GM12878 (cell line): ENCODE data around the gene STARD13.

Experiments
- BCL3 ChIP-seq: IDR thresholded peaks from 2 replicates; pipeline ENCODE4 v1.6.1; 2011; ENCODE audit warnings: borderline replicate concordance, low read depth, mild to moderate bottlenecking, moderate library complexity, low read length; ENCODE audit not compliant: insufficient read depth, poor library complexity, severe bottlenecking
- CEBPZ ChIP-seq: fragments of 150-350 bp; IDR thresholded peaks from 2 replicates; pipeline ENCODE4 v1.6.1; 2016; ENCODE audit warnings: low read depth, low read length
- CTCF ChIP-seq, 3 experiments: IDR thresholded peaks in 2 of 3; conservative IDR thresholded peaks in 1 of 3; 2 replicates each; pipeline ENCODE4 v1.5.1; 2011; ENCODE audit warnings: low read depth in 3 of 3, low read length in 3 of 3, mild to moderate bottlenecking in 3 of 3, control low read depth in 2 of 3, moderate library complexity in 2 of 3, inconsistent platforms in 1 of 3, mixed read lengths in 1 of 3; ENCODE audit not compliant: control insufficient read depth in 2 of 3, insufficient read depth in 1 of 3; ENCODE audit errors: extremely low read depth in 1 of 3
- FOXK2 ChIP-seq: fragments of 450-650 bp; IDR thresholded peaks from 2 replicates; pipeline ENCODE4 v1.6.1; 2017; ENCODE audit warnings: mild to moderate bottlenecking, moderate library complexity
- GATAD2B ChIP-seq: fragments of 450-650 bp; conservative IDR thresholded peaks from 2 replicates; pipeline ENCODE4 v1.6.1; 2017; ENCODE audit warnings: low read depth, mild to moderate bottlenecking, moderate library complexity
- MYC ChIP-seq: IDR thresholded peaks from 2 replicates; pipeline ENCODE4 v1.6.1; 2011; ENCODE audit warnings: mild to moderate bottlenecking, low read length, moderate library complexity, inconsistent platforms; ENCODE audit not compliant: insufficient read depth, insufficient replicate concordance, insufficient read length, severe bottlenecking
- NRF1 ChIP-seq: conservative IDR thresholded peaks from 2 replicates; pipeline ENCODE4 v1.6.1; 2011; ENCODE audit warnings: mild to moderate bottlenecking, low read depth, low read length, improper control_type of control experiment
- POLR2AphosphoS5 ChIP-seq: IDR thresholded peaks from 2 replicates; pipeline ENCODE4 v1.6.1; 2011; ENCODE audit warnings: mild to moderate bottlenecking, low read length, inconsistent platforms
- RCOR1 ChIP-seq: conservative IDR thresholded peaks from 2 replicates; pipeline ENCODE4 v1.6.1; 2012; ENCODE audit warnings: low read depth, low read length, improper control_type of control experiment
- TAF1 ChIP-seq: IDR thresholded peaks from 2 replicates; pipeline ENCODE4 v1.6.1; 2011; ENCODE audit warnings: mild to moderate bottlenecking, low read depth, low read length, borderline replicate concordance

- TF ChIP-seq BCL3 (no peak), TAF1 (no peak), RCOR1 (no peak), GATAD2B (no peak), POLR2AphosphoS5 (no peak), FOXK2 (no peak), NRF1 (no peak), MYC (no peak), CTCF (IDR thresholded peaks at IDR 0.05 in 2 of 3, conservative IDR thresholded peaks at IDR 0.05 in 1 of 3; ENCODE audit: control insufficient read depth in 2 of 3, extremely low read depth in 1 of 3, insufficient read depth in 1 of 3, low read depth in 3 of 3, low read length in 3 of 3) (no peak), CEBPZ (no peak)
Measured at GRCh38 chr13:33158816-33159215, 126.7 kb downstream of the STARD13 start.
